GM18511 (cell line): ENCODE data around the gene NT5DC3.

Experiments
- ATAC-seq: cut with Tn5 transposase; IDR thresholded peaks from one replicate; pipeline ENCODE4 v1.9.1; 2021; ENCODE audit warnings: mild to moderate bottlenecking, moderate library complexity; ENCODE audit not compliant: unreplicated experiment

The NT5DC3 gene

GRCh38 chr12:103756443-103756842 is 84.6 kb downstream of the NT5DC3 start:
- no peak for ATAC-seq

DNA sequence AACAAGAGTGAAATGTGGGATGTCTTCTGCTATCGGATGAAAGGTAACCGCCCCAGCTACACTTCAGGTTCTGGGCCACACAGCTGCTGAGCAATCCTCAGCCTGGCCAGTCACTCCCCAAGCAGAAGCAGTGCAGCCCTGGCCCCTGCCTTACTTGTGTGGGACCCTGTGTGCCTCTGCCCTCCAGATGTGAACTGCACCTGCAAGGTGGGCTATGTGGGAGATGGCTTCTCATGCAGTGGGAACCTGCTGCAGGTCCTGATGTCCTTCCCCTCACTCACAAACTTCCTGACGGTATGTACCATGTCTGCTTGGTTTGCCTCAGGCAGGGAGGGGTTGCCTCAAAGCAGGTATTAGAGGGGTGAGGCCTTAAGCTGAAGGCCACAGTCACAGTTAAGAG is 85.6 kb downstream of the NT5DC3 start:
- no peak for ATAC-seq

DNA sequence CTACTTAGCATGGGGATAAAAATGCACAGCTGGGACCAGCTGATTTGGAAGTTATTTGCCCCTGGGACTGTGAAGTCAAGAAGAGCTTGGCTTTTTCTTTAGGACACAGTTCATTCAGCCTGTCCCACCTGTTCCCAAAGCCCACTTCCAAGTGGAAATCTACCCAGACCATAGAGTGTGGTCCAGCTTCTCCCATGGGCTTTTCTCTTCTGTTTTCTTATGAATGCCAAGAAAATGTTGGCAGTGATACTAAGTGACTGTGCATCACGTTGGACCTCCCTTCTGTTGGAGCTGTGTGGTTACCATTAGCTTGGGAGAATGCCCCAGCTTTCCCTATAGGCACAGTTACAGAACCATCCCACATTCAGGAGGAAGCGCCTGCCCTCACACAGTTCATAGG is 89.4 kb downstream of the NT5DC3 start:
- ATAC-seq: no peak

GRCh38 chr12:103751171-103751570 is 89.9 kb downstream of the NT5DC3 start:
- ATAC-seq: no peak

DNA sequence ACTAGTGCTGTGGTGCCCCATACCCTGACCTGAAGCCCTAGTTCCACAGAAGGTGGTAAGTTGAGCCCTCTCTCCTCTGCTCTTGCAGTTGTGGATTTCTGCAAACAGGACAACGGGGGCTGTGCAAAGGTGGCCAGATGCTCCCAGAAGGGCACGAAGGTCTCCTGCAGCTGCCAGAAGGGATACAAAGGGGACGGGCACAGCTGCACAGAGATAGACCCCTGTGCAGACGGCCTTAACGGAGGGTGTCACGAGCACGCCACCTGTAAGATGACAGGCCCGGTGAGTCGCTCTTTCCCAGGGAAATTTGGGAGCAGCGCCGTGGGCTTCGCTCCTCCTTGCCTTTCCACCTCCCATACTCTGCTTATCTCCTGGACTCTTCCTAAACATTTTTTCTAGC is 92.2 kb downstream of the NT5DC3 start:
- ATAC-seq: no peak

DNA sequence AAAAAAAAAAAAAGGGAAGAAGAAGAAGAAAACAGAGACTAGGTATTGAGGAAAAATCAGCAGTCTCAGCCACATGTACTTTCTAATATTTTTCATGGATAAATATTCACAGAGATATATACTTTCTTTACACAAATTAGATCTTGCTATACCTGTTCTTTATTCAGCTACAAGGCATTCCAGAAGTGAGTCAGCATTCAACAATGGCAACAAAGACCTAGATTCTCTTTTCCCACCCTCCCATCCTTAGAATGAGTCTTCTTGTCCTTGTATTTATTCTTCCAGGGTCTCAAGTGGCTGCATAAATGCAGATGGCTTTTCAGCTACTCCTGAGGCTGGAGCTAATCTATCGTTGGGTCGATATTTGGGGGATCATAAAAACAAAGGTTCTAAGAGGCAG is 93.0 kb downstream of the NT5DC3 start:
- ATAC-seq: no peak

DNA sequence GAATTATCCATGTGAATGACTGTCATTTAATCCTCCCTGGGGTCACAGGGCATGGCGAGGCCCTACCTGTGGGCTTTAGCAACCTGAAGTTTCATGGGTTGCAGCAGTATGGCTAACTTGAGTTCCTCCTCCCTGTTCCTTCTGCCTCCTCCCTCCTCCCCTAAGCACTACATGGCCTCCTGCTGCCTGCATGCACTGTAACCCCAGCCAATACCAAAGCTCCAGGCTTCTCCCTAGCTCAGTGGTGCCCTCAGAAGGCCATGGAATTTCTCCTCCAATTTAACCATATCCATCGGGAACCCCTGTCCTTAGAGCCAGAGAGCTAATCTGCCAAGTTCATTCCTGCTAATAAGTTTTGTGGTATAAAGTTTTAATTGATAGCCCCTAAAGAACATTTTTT is 95.1 kb downstream of the NT5DC3 start:
- no peak for ATAC-seq

DNA sequence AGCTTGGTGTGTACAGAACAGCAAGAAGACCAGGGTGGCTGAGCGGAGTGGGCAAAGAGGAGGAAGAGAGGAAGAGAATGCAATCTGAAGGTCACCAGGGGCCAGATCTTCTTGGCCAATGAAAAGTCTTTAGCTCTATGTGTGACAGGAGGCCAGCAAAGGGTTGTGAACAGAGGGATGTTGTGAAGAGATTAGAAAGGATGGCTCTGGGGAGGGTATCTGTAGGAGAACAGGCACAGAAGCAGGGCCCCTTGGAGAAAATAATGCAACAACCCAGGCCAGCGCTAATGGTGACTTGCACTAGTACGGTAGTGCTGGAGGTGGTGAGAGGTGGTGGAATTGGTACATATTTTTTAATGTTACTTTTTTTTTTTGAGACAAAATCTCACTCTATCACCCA is 97.2 kb downstream of the NT5DC3 start:
- no peak for ATAC-seq

DNA sequence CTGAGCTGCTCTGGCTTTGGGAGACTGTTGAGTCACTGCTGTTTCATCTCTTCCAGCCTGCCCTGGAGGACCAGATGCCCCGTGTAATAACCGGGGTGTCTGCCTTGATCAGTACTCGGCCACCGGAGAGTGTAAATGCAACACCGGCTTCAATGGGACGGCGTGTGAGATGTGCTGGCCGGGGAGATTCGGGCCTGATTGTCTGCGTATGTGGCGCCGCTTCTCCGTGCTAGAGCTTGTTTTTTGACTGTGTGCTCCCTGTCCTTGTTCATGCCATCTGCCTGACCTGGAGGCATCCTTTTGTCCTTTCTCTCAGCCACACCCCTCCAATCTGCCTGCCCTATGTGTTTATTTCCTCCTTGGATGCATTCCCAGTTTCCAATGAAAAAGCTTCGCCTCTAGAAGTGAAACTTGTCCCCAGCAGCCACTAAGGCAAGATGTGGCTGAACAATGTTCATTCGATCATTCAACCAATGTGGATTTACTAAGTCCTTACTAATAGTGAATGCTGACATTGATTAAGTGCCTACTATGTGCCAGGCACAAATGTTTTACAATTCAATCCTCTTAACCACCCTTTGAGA is 98.6 kb downstream of the NT5DC3 start:
- ATAC-seq: no peak

DNA sequence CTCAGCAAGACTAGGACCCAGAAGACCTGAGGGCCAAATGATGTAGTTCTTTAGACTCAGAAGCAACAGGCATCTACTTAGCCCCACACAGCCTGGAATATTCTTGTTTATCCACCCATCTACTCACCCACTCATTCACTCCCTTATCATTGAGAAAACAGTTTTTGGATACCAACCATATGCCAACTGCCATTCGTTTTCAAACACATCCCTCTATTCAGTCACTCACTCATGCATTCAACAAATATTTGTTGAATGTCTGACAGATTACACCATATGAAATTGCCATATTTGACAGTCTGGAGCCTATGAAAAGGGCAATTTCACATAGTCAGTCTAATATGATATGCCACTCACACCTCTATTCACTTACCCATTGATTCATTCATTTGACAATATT is 103.2 kb downstream of the NT5DC3 start:
- no peak for ATAC-seq

DNA sequence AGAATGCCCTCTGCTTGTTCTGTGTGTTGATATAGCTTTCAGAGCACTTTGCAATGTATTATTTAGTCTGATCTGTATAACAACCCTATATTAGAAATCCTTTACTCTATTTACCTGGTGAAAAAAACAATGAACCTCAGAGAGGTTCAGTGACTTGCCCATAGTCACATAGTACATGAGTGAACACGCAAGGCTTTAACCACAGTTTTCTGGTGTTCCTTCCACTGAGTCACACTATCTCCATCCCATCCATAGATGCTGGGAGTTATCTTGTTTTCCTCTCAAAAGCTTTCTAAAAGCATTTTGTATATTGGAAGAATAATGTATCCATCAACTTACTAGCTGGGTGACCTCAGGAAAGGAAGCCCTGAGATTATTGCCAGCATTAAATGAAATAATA is 104.5 kb downstream of the NT5DC3 start:
- no peak for ATAC-seq

DNA sequence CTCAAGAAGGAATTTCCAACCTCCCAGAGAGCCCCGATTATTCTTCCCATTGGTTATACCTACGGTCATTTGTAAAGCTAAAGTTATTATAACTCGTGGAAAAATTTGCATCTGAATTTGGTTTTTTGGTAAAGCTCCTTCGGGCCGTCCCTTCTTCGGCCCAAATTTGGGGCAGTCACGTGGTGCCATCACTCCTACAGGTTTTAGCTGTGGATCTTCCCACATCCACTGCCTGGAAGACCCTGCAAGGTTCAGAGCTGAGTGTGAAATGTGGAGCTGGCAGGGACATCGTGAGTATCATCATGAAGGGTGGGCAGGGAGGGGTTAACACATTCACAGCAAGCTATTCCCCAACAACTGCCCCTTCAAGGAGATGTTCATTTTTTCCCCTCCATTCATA is 105.7 kb downstream of the NT5DC3 start:
- ATAC-seq: no peak

DNA sequence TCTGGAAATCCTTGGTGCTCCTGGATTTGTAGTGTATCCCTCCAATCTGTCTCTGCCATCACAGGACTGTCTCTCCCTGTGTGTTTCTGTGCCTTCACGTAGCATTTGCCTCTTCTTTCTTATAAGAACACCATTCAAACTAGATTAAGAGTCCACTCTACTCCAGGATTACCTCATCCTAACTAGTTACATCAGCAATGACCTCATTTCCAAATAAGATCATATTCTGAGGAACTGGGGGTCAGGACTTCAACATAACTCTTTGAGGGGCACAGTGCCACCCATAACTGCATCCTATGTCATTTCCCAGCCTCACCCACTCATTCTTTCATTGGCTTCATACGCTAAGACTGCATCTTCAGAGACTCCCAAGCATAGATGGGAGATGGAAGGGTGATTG is 106.2 kb downstream of the NT5DC3 start:
- ATAC-seq: no peak

DNA sequence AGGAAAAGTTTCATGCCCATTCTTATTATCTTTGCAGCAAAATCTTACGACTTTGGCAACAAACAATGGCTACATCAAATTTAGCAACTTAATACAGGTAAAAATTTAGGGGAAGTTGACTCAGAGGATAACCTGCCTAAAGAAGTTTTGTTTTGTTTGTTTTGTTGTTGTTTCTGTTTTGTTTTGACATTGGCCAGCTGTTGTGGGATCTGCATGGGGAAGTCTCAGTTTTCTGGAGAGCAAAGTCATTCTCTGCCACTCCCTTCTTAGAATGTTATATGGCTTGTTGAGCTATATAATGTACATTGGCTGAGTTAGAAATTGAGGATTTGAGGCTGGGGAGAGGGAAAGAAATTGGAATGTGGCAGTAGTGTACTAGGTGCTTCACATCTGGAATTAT is 109.5 kb downstream of the NT5DC3 start:
- ATAC-seq: no peak

DNA sequence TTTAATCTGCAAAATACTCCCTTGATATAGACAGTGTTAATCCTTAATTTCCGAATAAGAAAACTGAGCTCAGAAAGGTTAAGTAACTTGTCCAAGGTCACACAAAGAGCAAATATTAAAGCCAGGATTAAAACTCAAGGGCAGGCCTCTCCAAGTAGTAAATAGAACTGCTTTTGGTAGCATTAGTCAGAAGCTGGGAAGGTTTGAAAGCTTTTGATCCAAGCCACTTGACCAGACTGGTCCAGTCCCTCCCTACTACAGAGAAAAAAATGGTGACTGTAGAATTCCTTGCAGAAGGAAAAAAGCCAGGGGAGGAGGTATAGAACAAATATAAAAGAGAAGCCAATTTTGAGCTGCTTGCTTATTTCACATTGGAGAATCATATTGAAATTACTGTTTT is 111.5 kb downstream of the NT5DC3 start:
- ATAC-seq: no peak

- ATAC-seq: no peak
Measured at GRCh38 chr12:103728323-103728722, 112.7 kb downstream of the NT5DC3 start.

DNA sequence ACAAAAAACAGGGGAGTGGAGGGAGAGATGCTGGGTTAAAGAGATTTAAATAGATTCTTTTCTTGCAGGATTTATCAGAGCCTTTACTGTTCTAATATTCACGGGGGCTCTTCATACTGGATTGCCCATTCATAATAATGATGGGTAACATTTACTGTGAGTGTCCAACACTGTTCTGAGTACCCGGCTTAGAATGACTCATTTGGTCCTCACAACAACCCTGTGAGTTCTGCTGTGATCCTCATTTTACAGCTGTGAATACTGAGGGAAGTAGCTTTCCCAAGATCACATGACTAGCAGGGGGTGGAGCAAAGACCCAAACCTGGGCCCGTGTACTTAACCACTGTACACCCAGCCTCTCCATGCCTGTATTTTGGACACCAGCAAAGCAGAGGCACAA is 113.4 kb downstream of the NT5DC3 start:
- no peak for ATAC-seq

GRCh38 chr12:103725398-103725797 is 115.6 kb downstream of the NT5DC3 start:
- no peak for ATAC-seq
